ENCODE measurements around the gene SMPDL3A. TPM values are rescaled to one million over a fixed set of nuclear protein-coding genes. Genes with fewer than 3 reads are reported as not detected.

SMPDL3A gene
- total RNA-seq, 1 donor, result 23.5 TPM

GRCh38 chr6:122825163-122825562, 36.1 kb downstream of the SMPDL3A start:
- Histone ChIP-seq H4K20me1 (ENCODE audit: insufficient read depth, low read length) (no peaks in the 10 kb centered on the region), H3K4me1 (ENCODE audit: insufficient read depth, low read length) (no peaks in the 10 kb centered on the region), H3K9me3 (ENCODE audit: low read depth, low read length) (no peaks in the 10 kb centered on the region), H3K27ac (ENCODE audit: low read depth, low read length) (no peak overlapping the region), H2AFZ (ENCODE audit: low read length) (no peak overlapping the region), H3K36me3 (ENCODE audit: insufficient read depth, low read length) (no peaks in the 10 kb centered on the region), H3K4me2 (ENCODE audit: insufficient read depth, low read length) (no peak overlapping the region), H3K79me2 (ENCODE audit: insufficient read depth, low read length) (no peaks in the 10 kb centered on the region), H3K27me3 (ENCODE audit: insufficient read depth, low read length) (no peaks in the 10 kb centered on the region), H3K4me3 (ENCODE audit: insufficient read depth, low read length) (no peak overlapping the region)
- DNase-seq (ENCODE audit: insufficient read length, low spot score, missing footprints), result no peak
- TF ChIP-seq CTCF (IDR thresholded peaks at IDR 0.05; ENCODE audit: extremely low read depth, low read depth, low read length), result no peak

GRCh38 chr6:122829456-122829855, 40.4 kb downstream of the SMPDL3A start:
- H3K27ac ChIP-seq (ENCODE audit: low read depth, low read length), result no peak overlapping the region
- no peaks in the 10 kb centered on the region for H3K4me1 ChIP-seq (ENCODE audit: insufficient read depth, low read length)
- no peak overlapping the region for H3K4me3 ChIP-seq (ENCODE audit: insufficient read depth, low read length)
- DNase-seq (ENCODE audit: insufficient read length, low spot score, missing footprints), result no peak
- H3K36me3 ChIP-seq (ENCODE audit: insufficient read depth, low read length), result no peaks in the 10 kb centered on the region
- no peak overlapping the region for H3K4me2 ChIP-seq (ENCODE audit: insufficient read depth, low read length)
- TF ChIP-seq CTCF (IDR thresholded peaks at IDR 0.05; ENCODE audit: extremely low read depth, low read depth, low read length), result no peak
- H2AFZ ChIP-seq (ENCODE audit: low read length), result no peak overlapping the region
- no peaks in the 10 kb centered on the region for H3K79me2 ChIP-seq (ENCODE audit: insufficient read depth, low read length)
- no peaks in the 10 kb centered on the region for H3K9me3 ChIP-seq (ENCODE audit: low read depth, low read length)
- no peaks in the 10 kb centered on the region for H4K20me1 ChIP-seq (ENCODE audit: insufficient read depth, low read length)
- H3K27me3 ChIP-seq (ENCODE audit: insufficient read depth, low read length), result peaks cover 5% of the 10 kb centered on the region

- Histone ChIP-seq H2AFZ (ENCODE audit: low read length) (no peak overlapping the region), H3K4me1 (ENCODE audit: insufficient read depth, low read length) (no peaks in the 10 kb centered on the region), H3K79me2 (ENCODE audit: insufficient read depth, low read length) (no peaks in the 10 kb centered on the region), H3K4me3 (ENCODE audit: insufficient read depth, low read length) (no peak overlapping the region), H3K4me2 (ENCODE audit: insufficient read depth, low read length) (no peak overlapping the region), H3K36me3 (ENCODE audit: insufficient read depth, low read length) (no peaks in the 10 kb centered on the region), H4K20me1 (ENCODE audit: insufficient read depth, low read length) (no peaks in the 10 kb centered on the region), H3K27me3 (ENCODE audit: insufficient read depth, low read length) (peaks cover 5% of the 10 kb centered on the region), H3K9me3 (ENCODE audit: low read depth, low read length) (no peaks in the 10 kb centered on the region), H3K27ac (ENCODE audit: low read depth, low read length) (no peak overlapping the region)
- no peak for DNase-seq (ENCODE audit: insufficient read length, low spot score, missing footprints)
- TF ChIP-seq CTCF (IDR thresholded peaks at IDR 0.05; ENCODE audit: extremely low read depth, low read depth, low read length), result no peak
Observed at GRCh38 chr6:122831511-122831910, 42.5 kb downstream of the SMPDL3A start.

GRCh38 chr6:122832459-122832858, 43.4 kb downstream of the SMPDL3A start:
- Histone ChIP-seq H3K4me1 (ENCODE audit: insufficient read depth, low read length) (no peaks in the 10 kb centered on the region), H4K20me1 (ENCODE audit: insufficient read depth, low read length) (no peaks in the 10 kb centered on the region), H3K36me3 (ENCODE audit: insufficient read depth, low read length) (no peaks in the 10 kb centered on the region), H3K4me3 (ENCODE audit: insufficient read depth, low read length) (no peak overlapping the region), H3K79me2 (ENCODE audit: insufficient read depth, low read length) (no peaks in the 10 kb centered on the region), H3K27me3 (ENCODE audit: insufficient read depth, low read length) (peaks cover 5% of the 10 kb centered on the region), H2AFZ (ENCODE audit: low read length) (no peak overlapping the region), H3K4me2 (ENCODE audit: insufficient read depth, low read length) (no peak overlapping the region), H3K27ac (ENCODE audit: low read depth, low read length) (no peak overlapping the region), H3K9me3 (ENCODE audit: low read depth, low read length) (no peaks in the 10 kb centered on the region)
- DNase-seq (ENCODE audit: insufficient read length, low spot score, missing footprints), result no peak
- TF ChIP-seq CTCF (IDR thresholded peaks at IDR 0.05; ENCODE audit: extremely low read depth, low read depth, low read length), result no peak

All from osteoblast (primary cell).